ENCODE results near the gene LDHAL6A. TPM values are rescaled to one million over a fixed set of nuclear protein-coding genes. Genes with fewer than 3 reads are reported as not detected.
A peak's percentile ranks its signal among the peaks of the same experiment; 100 is the strongest.

The LDHAL6A gene
- total and polyA plus RNA-seq, 2 donors (not counting 3 experiments of a cell fraction or from before 2014, with no cell fraction given), result not detected

DNA sequence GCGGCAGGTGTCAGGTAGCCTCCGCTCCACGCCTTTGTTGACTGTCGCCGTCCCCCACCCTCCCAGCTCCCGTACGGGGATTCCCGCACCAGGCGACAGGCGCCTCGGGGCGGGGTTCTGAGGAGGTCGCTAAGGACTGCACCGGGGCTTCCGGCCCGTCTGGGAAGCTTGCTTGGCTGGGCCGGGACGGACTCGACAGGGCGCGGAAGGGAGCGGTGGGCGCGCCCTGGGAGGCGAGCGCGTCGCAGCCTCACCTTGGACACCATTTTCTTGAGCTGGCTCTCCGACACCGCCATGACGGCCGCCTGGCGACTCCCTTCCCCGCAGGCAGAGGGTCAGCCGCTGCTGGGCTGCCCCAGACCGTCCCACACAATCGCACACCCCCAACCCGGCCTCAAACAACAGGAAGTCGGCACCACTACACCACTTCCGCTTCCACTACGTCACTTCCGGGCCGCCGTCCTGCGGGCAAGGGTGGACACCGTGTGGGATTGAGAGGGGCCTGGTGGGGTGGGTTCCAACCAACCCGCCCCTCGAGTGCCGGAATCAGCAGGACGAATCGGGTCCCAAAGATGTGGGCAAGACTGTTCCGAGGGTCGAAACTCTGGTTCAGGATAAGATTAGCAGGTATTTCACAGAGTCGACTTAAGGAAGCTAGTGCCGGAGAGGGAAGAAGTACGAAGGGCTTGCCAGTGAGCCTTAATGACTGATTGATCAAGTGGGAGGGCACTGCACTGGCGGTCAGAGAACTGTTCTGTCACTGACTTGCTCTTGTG lies 71.1 kb downstream of the LDHAL6A start, which contains the start of gene TSG101:
TSG101 (minus strand) TSS at position 422 of the 776 bp plus-strand sequence; CDS start at position 296, 126 bp downstream.
- peak; percentile 92 for FAIRE-seq
- Histone ChIP-seq H3K4me2 (ENCODE audit: insufficient read depth, low read length) (peak within 1 kb of the TSS; percentile 100), H3K79me2 (ENCODE audit: control insufficient read depth, insufficient read depth, low read length) (peaks cover 25% of the 10 kb centered on the region), H3K4me3 (replicated peaks in 1 of 3; ENCODE audit: insufficient read depth in 1 of 3, low read depth in 1 of 3, low read length in 3 of 3) (peak within 1 kb of the TSS; percentile 51 to 96 (median 74)), H3K4me1 (ENCODE audit: control insufficient read depth, extremely low read depth, insufficient read depth, low read length) (peaks cover 15% of the 10 kb centered on the region), H3K9me1 (replicated peaks; ENCODE audit: control insufficient read depth, extremely low read depth, insufficient read depth, low read length) (no peaks in the 10 kb centered on the region), H3K27ac (ENCODE audit: insufficient read depth, low read depth, low read length) (peak within 1 kb of the TSS; percentile 99), H4K20me1 (replicated peaks; ENCODE audit: control insufficient read depth, extremely low read depth, insufficient read depth, low read length) (no peaks in the 10 kb centered on the region), H2AFZ (ENCODE audit: low read depth, low read length) (peak within 1 kb of the TSS; percentile 72), H3K36me3 (ENCODE audit: control insufficient read depth in 2 of 2, extremely low read depth in 1 of 2, insufficient read depth in 2 of 2, low read length in 2 of 2) (no peaks in the 10 kb centered on the region), H3K9ac (replicated peaks; ENCODE audit: extremely low read depth, insufficient read depth, low read length) (peak within 1 kb of the TSS; percentile 99), H3K9me3 (replicated peaks; ENCODE audit: control insufficient read depth, insufficient read depth, low read length) (no peaks in the 10 kb centered on the region), H3K27me3 (ENCODE audit: control insufficient read depth in 2 of 2, insufficient read depth in 2 of 2, low read length in 2 of 2) (no peaks in the 10 kb centered on the region)
- DNase-seq (ENCODE audit: low read depth, low spot score), result peak; percentile 98
- BruUV-seq (replicated peaks), result TSS peak; percentile 60
- ChIA-PET CTCF (interaction anchor here (0.8 to 2.0 kb wide), 5 partner anchors 9 to 283 kb away, joined by 3 to 15 read pairs (median 4); no protein-coding TSS in a partner anchor), POLR2A (interaction anchor here (0.5 to 2.9 kb wide), 10 partner anchors 11 to 589 kb away, joined by 3 to 14 read pairs (median 3); partner anchors contain the start of genes LDHA, SPTY2D1 and UEVLD)
- intact Hi-C loops (cut with micrococcal nuclease) (loop anchor here (1.0 to 10.0 kb wide), 6 partner anchors 62 to 282 kb away; partner anchors contain the start of genes GTF2H1, HPS5, LDHC and SAA2), dilution Hi-C loops (cut with MboI; ENCODE audit: extremely low pct_ligation_motif_present, low sequenced_read_pairs) (no loop called here)
- TF ChIP-seq CTCF (IDR thresholded peaks at IDR 0.05; ENCODE audit: extremely low read depth in 1 of 2, insufficient read depth in 1 of 2, low read depth in 1 of 2, low read length in 2 of 2) (no peak), JUN (IDR thresholded peaks at IDR 0.05; ENCODE audit: borderline replicate concordance, insufficient read depth, insufficient read length, low read depth) (no peak), POLR2A (IDR thresholded peaks at IDR 0.05; ENCODE audit: low read depth, low read length) (peak; percentile 96), EZH2 (IDR thresholded peaks at IDR 0.05; ENCODE audit: borderline replicate concordance, low read depth, low read length, severe bottlenecking) (no peak), FOS (IDR thresholded peaks at IDR 0.05; ENCODE audit: borderline replicate concordance, insufficient read depth, low read length) (no peak), MYC (IDR thresholded peaks at IDR 0.05; ENCODE audit: low read depth, low read length) (no peak), POLR2AphosphoS5 (IDR thresholded peaks at IDR 0.05; ENCODE audit: insufficient read depth, low read depth, low read length) (peak; percentile 91), MAX (IDR thresholded peaks at IDR 0.05; ENCODE audit: insufficient read depth, insufficient read length) (no peak), GATA2 (IDR thresholded peaks at IDR 0.05; ENCODE audit: insufficient read depth, insufficient read length, low read depth, low read length) (no peak)
